ENCODE data around the gene CTSA.

Gene CTSA

DNA sequence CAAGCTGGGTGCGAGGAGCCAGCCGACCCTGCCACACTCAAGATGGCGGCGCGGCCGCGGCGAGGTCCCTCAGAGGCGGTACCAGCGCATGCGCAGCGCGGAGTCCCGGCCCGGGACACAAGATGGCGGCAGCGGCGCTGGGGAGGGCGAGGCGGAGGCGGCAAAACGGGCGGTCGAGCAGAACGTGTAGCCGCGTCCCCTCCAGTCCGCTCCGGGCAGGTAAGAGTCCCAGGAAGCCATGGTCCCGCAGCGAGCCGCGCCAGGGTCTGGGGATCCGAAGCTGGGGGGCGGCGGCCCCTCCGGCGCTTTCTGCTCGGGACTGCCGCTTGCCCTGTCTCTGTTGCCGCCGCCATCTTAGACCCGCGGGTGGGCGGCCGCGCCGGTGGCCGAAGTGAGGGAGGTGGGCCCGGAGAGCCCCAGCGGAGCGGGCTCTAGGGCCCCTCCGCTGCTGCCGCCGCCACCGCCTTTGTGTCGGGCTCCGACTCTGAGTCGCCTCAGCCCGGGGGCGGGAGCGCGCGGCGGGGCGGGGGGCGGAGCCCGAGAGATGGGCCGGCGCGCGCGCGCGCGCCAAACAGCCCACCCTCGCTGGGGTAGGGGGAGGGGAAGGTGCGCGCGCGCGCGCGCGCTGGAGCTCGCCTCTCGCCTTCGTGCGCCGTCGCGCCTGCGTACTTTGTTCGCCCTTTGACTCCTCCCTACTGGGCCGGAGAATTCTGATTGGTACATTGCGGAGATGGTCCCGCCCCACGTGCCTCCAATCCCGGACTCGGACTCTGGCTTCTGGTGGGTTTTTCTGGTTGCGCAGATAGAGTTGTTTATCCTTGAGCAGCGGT is 43.7 kb downstream of the CTSA start, which contains the start of gene PCIF1:
Gene PCIF1, plus strand, starts transcription at position 98 of the 830 bp plus-strand sequence. CDS start 4,317 bp downstream, outside the sequence.
- in situ Hi-C loops (cut with MboI; ENCODE audit: low sequenced_read_pairs): no loop called here

GRCh38 chr20:45935416-45936046 is 44.4 kb downstream of the CTSA start:
- in situ Hi-C loops (cut with MboI; ENCODE audit: low sequenced_read_pairs): no loop called here

DNA sequence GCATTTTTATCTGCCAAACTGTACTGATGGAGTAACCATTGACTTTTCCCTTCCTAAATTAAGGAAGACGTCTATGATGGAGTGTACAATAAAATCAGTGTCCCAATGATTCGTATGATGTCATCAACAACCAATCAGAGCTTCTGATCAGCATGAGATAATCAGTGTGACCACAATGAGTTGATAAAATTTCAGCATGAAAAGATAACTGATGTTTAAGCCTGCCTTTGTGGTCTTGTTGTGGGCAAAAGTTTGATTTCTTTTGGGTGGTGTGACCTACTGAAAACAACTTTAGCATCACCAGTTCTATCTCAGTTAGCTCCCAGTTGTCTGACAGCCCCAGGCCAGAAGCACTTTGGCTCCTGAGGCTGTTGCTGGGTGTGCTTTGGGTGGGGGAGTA is 46.6 kb downstream of the CTSA start:
- in situ Hi-C loops (cut with MboI; ENCODE audit: low sequenced_read_pairs): no loop called here

DNA sequence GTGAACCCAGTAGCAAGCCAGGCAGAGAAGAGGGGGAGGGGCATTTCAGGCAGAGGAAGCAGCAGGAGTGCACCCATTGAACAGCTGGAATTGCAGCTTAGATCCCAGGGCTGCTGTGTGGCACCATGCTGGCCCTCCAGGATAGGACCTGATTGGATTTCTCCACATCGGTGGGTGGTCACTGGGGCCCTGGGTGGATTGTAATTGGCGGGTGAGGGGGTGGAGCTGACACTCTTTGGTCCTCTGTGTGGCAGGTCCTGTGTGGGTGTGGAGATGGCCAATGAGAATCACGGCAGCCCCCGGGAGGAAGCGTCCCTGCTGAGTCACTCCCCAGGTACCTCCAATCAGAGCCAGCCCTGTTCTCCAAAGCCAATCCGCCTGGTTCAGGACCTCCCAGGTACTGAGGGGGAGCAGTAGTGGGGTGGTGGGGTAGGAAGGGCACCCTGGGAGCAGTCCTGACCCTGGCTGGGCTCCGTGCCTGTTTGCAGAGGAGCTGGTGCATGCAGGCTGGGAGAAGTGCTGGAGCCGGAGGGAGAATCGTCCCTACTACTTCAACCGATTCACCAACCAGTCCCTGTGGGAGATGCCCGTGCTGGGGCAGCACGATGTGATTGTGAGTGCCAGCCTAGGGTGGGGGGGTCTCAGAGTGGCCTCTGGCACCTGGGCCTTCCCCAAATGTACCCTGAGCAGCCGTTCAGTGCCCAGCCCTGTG is 47.7 kb downstream of the CTSA start:
- in situ Hi-C loops (cut with MboI; ENCODE audit: low sequenced_read_pairs): no loop called here

- in situ Hi-C loops (cut with MboI; ENCODE audit: low sequenced_read_pairs): no loop called here
Observed at GRCh38 chr20:45940053-45940452, 48.9 kb downstream of the CTSA start.

DNA sequence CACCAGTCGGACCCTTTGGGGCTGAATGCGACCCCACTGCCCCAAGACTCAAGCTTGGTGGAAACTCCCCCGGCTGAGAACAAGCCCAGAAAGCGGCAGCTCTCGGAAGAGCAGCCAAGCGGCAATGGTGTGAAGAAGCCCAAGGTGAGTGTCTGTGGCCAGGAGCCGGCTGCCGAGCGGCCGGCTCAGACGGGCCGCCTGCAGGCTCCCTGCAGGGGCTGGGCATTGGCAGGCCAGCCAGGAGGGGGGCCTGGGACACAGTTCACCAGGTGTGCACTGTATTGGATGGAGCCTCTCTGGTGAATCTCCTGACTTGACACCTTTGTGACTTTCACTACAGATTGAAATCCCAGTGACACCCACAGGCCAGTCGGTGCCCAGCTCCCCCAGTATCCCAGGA is 49.3 kb downstream of the CTSA start:
- in situ Hi-C loops (cut with MboI; ENCODE audit: low sequenced_read_pairs): no loop called here

- in situ Hi-C loops (cut with MboI; ENCODE audit: low sequenced_read_pairs): no loop called here
Observed at GRCh38 chr20:45943613-45944012, 52.5 kb downstream of the CTSA start.

DNA sequence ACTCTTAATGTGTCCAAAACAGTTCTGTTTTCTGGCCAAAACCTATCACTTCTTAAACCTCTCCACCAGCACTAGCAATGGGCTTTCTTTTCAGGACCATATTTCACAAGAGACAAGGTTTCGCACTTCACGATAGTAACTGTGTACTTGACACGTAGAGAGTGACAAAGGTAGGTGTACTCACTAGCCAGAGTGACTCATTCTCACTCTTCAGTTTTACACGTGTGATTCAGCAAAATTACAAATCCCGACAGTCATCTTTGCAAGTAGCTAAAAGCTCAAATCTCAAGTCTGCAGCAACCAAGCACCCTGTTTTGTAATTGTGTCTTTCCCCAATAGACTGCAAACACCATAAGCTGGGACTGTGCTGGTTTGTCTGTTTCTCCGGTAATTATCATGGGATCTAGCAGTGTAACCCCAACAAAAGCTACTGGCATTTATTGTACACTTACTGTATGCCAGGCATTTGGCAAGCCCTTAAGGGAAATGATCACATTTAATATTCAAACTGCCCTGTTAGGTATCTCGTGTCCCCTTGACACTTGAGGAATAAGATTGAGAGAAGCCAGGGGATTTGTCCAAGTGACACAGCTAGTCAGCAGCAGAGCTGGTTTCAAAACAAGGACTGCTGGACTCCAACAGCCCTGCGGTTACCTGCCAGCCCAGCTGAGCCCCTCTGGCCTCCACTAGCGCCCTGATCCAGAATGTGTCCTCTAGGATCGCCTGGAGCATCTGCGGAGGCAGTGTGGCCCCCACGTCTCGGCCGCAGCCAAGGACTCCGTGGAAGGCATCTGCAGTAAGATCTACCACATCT is 53.2 kb downstream of the CTSA start:
- in situ Hi-C loops (cut with MboI; ENCODE audit: low sequenced_read_pairs): no loop called here

DNA sequence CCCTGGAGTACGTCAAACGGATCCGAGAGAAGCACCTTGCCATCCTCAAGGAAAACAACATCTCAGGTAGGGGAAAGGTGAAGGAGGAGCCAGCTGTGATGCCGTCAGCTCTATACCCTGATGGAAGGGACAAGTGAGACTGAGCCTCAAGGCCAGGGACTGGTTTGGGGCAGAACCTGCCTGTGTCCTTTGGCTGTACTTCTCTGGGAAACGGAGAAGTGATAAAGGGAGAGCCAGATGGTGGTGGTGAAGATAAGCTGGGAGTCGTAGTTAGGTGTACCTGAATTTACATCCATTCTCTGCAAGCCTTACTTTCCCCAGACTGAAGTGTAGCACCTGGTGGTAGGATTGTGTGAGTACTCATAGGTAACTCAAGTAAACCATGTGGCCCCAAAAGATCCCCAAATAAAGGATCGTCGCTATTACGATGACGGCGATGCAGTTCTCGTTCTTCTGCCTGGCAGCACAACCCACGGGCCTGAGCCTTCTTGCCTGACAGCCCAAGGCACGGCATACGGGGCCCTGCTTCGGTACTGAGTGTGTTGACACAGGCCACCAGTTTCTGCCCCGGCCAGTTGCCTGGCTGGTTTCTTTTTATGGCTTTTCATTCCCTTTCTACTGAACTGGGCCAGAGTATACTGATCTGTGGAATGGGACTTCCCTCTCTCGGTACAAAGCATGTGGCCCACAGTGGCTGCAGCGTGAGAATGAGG is 54.0 kb downstream of the CTSA start:
- in situ Hi-C loops (cut with MboI; ENCODE audit: low sequenced_read_pairs): no loop called here

DNA sequence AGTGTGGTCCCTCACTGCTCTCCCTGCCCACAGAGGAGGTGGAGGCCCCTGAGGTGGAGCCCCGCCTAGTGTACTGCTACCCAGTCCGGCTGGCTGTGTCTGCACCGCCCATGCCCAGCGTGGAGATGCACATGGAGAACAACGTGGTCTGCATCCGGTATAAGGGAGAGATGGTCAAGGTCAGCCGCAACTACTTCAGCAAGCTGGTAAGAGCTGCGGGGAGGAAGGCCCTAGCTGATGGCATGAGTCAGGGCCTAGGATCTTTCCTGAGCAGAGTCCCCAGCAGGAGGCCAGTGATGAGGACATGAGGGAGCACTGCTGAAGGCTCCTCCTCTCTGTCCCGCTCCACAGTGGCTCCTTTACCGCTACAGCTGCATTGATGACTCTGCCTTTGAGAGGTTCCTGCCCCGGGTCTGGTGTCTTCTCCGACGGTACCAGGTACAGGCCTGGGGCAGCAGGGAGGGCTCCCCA is 54.6 kb downstream of the CTSA start:
- in situ Hi-C loops (cut with MboI; ENCODE audit: low sequenced_read_pairs): no loop called here

GRCh38 chr20:45946149-45946970 is 55.2 kb downstream of the CTSA start:
- in situ Hi-C loops (cut with MboI; ENCODE audit: low sequenced_read_pairs): no loop called here

GRCh38 chr20:45947110-45947866 is 56.2 kb downstream of the CTSA start:
- in situ Hi-C loops (cut with MboI; ENCODE audit: low sequenced_read_pairs): no loop called here

GRCh38 chr20:45948261-45948733 is 57.2 kb downstream of the CTSA start:
- in situ Hi-C loops (cut with MboI; ENCODE audit: low sequenced_read_pairs): no loop called here
